GM12878 (cell line): ENCODE measurements around the gene C1orf232. TPM values are rescaled to one million over a fixed set of nuclear protein-coding genes. Genes with fewer than 3 reads are reported as not detected.

Source experiments
- EED ChIP-seq: sonication (generic); IDR thresholded peaks from 2 replicates; pipeline ENCODE4 v1.6.1; 2016; ENCODE audit warnings: antibody characterized with exemption, low read depth
- FOXK2 ChIP-seq: fragments of 450-650 bp; IDR thresholded peaks from 2 replicates; pipeline ENCODE4 v1.6.1; 2017; ENCODE audit warnings: mild to moderate bottlenecking, moderate library complexity
- HCFC1 ChIP-seq: fragments of 150-350 bp; IDR thresholded peaks from 2 replicates; pipeline ENCODE4 v1.6.1; 2014; ENCODE audit warnings: low read length
- NR2C2 ChIP-seq: IDR thresholded peaks from 2 replicates; pipeline ENCODE4 v1.6.1; 2011; ENCODE audit warnings: borderline replicate concordance, low read depth; ENCODE audit not compliant: control insufficient read depth, insufficient read length
- POLR2AphosphoS2 ChIP-seq: IDR thresholded peaks from 2 replicates; pipeline ENCODE4 v1.6.1; 2011; ENCODE audit warnings: low read depth, mild to moderate bottlenecking, low read length, improper control_type of control experiment, moderate library complexity
- POU2F2 ChIP-seq: IDR thresholded peaks from 3 replicates; pipeline ENCODE4 v1.6.1; 2011; ENCODE audit warnings: low read depth, mild to moderate bottlenecking, low read length, borderline replicate concordance
- RAD51 ChIP-seq: fragments of 450-650 bp; IDR thresholded peaks from 2 replicates; pipeline ENCODE4 v1.6.1; 2016; ENCODE audit warnings: moderate library complexity, mild to moderate bottlenecking, inconsistent platforms
- RBBP5 ChIP-seq: fragments of 200-600 bp; sonication (generic); conservative IDR thresholded peaks from 2 replicates; pipeline ENCODE4 v1.6.1; 2016
- SRF ChIP-seq, 2 experiments: IDR thresholded peaks; 2 replicates each; pipeline ENCODE4 v1.6.1; 2011; ENCODE audit warnings: low read depth in 2 of 2, low read length in 2 of 2, mild to moderate bottlenecking in 1 of 2, moderate library complexity in 1 of 2
- SUZ12 ChIP-seq: fragments of 200-600 bp; sonication (generic); IDR thresholded peaks from one replicate; pipeline ENCODE4 v1.6.1; 2018; ENCODE audit warnings: antibody characterized with exemption, mild to moderate bottlenecking; ENCODE audit not compliant: unreplicated experiment
- TCF7 ChIP-seq: IDR thresholded peaks from 2 replicates; pipeline ENCODE4 v1.6.1; 2014; ENCODE audit warnings: antibody characterized with exemption, borderline replicate concordance
- ZNF384 ChIP-seq: IDR thresholded peaks from 2 replicates; pipeline ENCODE4 v1.6.1; 2012; ENCODE audit warnings: low read depth, mild to moderate bottlenecking, low read length, improper control_type of control experiment, borderline replicate concordance
- polyA plus RNA-seq, 11 experiments: library from polyadenylated mRNA; depleted of rRNA in 4 of 11; unstranded in 6 of 11; stranded (reverse) in 5 of 11; fragments of >200 nt; fragmentation: Nextera tagmentation in 4 of 11; fragmentation: Illumina TruSeq in 1 of 11; extraction: Ambion mirVana in 4 of 11; extraction: Trizol in 1 of 11; gene quantifications; 1 replicate in 1 of 11; 2 replicates in 10 of 11; pipeline versions ENCODE4 v1.2.1 to v1.2.3, GENCODE V29; 2011 to 2016; ENCODE audit warnings: inconsistent platforms in 2 of 11, missing spikeins in 2 of 11, low read depth in 1 of 11
- total RNA-seq, 4 experiments: library from RNA; depleted of rRNA in 3 of 4; stranded (reverse); fragments of >200 nt in 3 of 4; fragmentation: Illumina TruSeq in 1 of 4; extraction: Trizol in 1 of 4; gene quantifications; 2 replicates each; pipeline versions ENCODE4 v1.2.1 to v1.2.3, GENCODE V29; 2013 to 2021
- TF ChIP-seq, protein P1 (sequence below): IDR thresholded peaks from 2 replicates; pipeline ENCODE4 v1.6.1; 2012; ENCODE audit warnings: low read depth, low read length, improper control_type of control experiment
- TF ChIP-seq, protein P2 (sequence below): fragments of 450-650 bp; IDR thresholded peaks from 2 replicates; pipeline ENCODE4 v1.6.1; 2017; ENCODE audit warnings: mild to moderate bottlenecking, low read depth, inconsistent platforms; ENCODE audit not compliant: poor library complexity, severe bottlenecking
- TF ChIP-seq, protein P3 (sequence below): fragments of 450-650 bp; IDR thresholded peaks from 2 replicates; pipeline ENCODE4 v1.6.1; 2014; ENCODE audit warnings: mild to moderate bottlenecking
- TF ChIP-seq, protein P4 (sequence below): IDR thresholded peaks from 2 replicates; pipeline ENCODE4 v1.6.1; 2012; ENCODE audit warnings: low read length, inconsistent platforms
- TF ChIP-seq, protein P5 (sequence below): fragments of 450-650 bp; IDR thresholded peaks from 2 replicates; pipeline ENCODE4 v1.6.1; 2018; ENCODE audit warnings: mild to moderate bottlenecking, low read depth, moderate library complexity; ENCODE audit not compliant: partially characterized antibody
- TF ChIP-seq, protein P6 (sequence below): IDR thresholded peaks from 2 replicates; pipeline ENCODE4 v1.6.1; 2012; ENCODE audit warnings: low read depth, low read length, improper control_type of control experiment

The C1orf232 gene
- total and polyA plus RNA-seq, 10 of the 15 experiments (the other 5 are each of a cell fraction or from before 2014, with no cell fraction given), result not detected

DNA sequence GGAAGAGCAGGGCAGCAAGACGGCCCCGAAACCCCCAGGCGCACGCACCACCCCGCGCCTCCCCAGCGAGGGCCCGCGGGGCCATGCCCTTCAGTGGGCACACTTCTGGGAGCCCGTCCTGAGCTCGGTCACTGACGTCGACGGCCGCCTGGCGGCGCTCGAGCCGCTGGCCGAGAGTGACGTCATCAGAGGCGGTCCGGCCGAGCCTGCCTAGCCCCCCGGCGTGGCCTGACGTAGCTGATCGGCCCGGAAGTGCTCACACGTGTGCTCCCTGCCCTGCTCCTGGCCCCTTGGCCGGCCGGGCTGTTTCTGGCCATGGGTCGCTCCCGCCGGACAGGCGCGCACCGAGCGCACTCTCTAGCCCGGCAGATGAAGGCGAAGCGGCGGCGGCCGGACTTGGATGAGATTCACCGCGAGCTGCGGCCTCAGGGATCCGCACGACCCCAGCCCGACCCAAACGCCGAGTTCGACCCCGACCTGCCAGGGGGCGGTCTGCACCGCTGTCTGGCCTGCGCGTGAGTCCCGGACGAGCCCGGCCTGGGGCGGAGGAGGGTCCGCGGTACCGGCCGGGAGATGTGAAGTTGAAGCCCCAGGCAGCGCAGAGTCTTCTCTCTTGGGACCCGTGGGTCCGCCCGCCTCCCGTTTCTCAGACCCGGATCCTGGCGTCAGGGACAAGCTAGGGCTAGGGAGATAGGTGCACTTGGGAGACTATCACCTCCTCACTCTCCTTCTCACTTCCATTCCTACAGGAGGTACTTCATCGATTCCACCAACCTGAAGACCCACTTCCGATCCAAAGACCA lies 1.1 kb upstream of the C1orf232 start, which contains the start of gene ZNF593 (continued):
- TF ChIP-seq, protein P1, sequence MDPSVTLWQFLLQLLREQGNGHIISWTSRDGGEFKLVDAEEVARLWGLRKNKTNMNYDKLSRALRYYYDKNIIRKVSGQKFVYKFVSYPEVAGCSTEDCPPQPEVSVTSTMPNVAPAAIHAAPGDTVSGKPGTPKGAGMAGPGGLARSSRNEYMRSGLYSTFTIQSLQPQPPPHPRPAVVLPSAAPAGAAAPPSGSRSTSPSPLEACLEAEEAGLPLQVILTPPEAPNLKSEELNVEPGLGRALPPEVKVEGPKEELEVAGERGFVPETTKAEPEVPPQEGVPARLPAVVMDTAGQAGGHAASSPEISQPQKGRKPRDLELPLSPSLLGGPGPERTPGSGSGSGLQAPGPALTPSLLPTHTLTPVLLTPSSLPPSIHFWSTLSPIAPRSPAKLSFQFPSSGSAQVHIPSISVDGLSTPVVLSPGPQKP, result peak; percentile 92
- TF ChIP-seq EED (no peak), ZNF384 (no peak), POLR2AphosphoS2 (0 out of 2 replicates have a peak, but pooled peaks have one; percentile 66), POU2F2 (0 out of 3 replicates have a peak, but pooled peaks have one; percentile 31), SRF (IDR thresholded peaks at IDR 0.05; ENCODE audit: low read depth in 2 of 2, low read length in 2 of 2) (0 out of 4 replicates have a peak, but pooled peaks of 1 of the 2 experiments have one; percentile 41), RBBP5 (no peak), RAD51 (no peak), FOXK2 (no peak), SUZ12 (no peak), TCF7 (no peak), HCFC1 (no peak), NR2C2 (no peak)
- TF ChIP-seq, protein P2, sequence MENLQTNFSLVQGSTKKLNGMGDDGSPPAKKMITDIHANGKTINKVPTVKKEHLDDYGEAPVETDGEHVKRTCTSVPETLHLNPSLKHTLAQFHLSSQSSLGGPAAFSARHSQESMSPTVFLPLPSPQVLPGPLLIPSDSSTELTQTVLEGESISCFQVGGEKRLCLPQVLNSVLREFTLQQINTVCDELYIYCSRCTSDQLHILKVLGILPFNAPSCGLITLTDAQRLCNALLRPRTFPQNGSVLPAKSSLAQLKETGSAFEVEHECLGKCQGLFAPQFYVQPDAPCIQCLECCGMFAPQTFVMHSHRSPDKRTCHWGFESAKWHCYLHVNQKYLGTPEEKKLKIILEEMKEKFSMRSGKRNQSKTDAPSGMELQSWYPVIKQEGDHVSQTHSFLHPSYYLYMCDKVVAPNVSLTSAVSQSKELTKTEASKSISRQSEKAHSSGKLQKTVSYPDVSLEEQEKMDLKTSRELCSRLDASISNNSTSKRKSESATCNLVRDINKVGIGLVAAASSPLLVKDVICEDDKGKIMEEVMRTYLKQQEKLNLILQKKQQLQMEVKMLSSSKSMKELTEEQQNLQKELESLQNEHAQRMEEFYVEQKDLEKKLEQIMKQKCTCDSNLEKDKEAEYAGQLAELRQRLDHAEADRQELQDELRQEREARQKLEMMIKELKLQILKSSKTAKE, result no peak
- TF ChIP-seq, protein P3, sequence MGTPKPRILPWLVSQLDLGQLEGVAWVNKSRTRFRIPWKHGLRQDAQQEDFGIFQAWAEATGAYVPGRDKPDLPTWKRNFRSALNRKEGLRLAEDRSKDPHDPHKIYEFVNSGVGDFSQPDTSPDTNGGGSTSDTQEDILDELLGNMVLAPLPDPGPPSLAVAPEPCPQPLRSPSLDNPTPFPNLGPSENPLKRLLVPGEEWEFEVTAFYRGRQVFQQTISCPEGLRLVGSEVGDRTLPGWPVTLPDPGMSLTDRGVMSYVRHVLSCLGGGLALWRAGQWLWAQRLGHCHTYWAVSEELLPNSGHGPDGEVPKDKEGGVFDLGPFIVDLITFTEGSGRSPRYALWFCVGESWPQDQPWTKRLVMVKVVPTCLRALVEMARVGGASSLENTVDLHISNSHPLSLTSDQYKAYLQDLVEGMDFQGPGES, result peak; percentile 36; the same call in 1 of the 2 replicates
- TF ChIP-seq, protein P4, sequence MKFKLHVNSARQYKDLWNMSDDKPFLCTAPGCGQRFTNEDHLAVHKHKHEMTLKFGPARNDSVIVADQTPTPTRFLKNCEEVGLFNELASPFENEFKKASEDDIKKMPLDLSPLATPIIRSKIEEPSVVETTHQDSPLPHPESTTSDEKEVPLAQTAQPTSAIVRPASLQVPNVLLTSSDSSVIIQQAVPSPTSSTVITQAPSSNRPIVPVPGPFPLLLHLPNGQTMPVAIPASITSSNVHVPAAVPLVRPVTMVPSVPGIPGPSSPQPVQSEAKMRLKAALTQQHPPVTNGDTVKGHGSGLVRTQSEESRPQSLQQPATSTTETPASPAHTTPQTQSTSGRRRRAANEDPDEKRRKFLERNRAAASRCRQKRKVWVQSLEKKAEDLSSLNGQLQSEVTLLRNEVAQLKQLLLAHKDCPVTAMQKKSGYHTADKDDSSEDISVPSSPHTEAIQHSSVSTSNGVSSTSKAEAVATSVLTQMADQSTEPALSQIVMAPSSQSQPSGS, result peak; percentile 68; the same call in 1 of the 2 replicates
- TF ChIP-seq, protein P5, sequence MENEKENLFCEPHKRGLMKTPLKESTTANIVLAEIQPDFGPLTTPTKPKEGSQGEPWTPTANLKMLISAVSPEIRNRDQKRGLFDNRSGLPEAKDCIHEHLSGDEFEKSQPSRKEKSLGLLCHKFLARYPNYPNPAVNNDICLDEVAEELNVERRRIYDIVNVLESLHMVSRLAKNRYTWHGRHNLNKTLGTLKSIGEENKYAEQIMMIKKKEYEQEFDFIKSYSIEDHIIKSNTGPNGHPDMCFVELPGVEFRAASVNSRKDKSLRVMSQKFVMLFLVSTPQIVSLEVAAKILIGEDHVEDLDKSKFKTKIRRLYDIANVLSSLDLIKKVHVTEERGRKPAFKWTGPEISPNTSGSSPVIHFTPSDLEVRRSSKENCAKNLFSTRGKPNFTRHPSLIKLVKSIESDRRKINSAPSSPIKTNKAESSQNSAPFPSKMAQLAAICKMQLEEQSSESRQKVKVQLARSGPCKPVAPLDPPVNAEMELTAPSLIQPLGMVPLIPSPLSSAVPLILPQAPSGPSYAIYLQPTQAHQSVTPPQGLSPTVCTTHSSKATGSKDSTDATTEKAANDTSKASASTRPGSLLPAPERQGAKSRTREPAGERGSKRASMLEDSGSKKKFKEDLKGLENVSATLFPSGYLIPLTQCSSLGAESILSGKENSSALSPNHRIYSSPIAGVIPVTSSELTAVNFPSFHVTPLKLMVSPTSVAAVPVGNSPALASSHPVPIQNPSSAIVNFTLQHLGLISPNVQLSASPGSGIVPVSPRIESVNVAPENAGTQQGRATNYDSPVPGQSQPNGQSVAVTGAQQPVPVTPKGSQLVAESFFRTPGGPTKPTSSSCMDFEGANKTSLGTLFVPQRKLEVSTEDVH, result no peak
- TF ChIP-seq, protein P6, sequence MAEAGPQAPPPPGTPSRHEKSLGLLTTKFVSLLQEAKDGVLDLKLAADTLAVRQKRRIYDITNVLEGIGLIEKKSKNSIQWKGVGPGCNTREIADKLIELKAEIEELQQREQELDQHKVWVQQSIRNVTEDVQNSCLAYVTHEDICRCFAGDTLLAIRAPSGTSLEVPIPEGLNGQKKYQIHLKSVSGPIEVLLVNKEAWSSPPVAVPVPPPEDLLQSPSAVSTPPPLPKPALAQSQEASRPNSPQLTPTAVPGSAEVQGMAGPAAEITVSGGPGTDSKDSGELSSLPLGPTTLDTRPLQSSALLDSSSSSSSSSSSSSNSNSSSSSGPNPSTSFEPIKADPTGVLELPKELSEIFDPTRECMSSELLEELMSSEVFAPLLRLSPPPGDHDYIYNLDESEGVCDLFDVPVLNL, result no peak
